Activated gamma-delta T cell treated with Interleukin-2 at 50 U/mL for 16 hours (primary cell): ENCODE data around the gene PIP4K2A.
"Not testable (repeated sequence)": the region's sequence is repeated elsewhere in the genome, so short reads cannot be mapped to it uniquely, and the experiment has no call there.

Source experiments
- DNase-seq: peaks from one replicate; pipeline ENCODE4 v3.0.0-alpha.2; 2020

PIP4K2A gene

GRCh38 chr10:22692119-22692518, 22.3 kb downstream of the PIP4K2A start:
- not testable (repeated sequence) for DNase-seq

- DNase-seq = no peak
Measured at GRCh38 chr10:22690614-22691431, 23.6 kb downstream of the PIP4K2A start.

- DNase-seq = no peak
Measured at GRCh38 chr10:22690158-22690557, 24.2 kb downstream of the PIP4K2A start.

- DNase-seq = no peak
Measured at GRCh38 chr10:22686347-22686746, 28.0 kb downstream of the PIP4K2A start.

- no peak for DNase-seq
Measured at GRCh38 chr10:22685926-22686325, 28.5 kb downstream of the PIP4K2A start.

GRCh38 chr10:22684699-22685098, 29.7 kb downstream of the PIP4K2A start:
- no peak for DNase-seq

GRCh38 chr10:22683140-22683389, 31.3 kb downstream of the PIP4K2A start:
- no peak for DNase-seq

GRCh38 chr10:22682237-22683139, 31.9 kb downstream of the PIP4K2A start:
- DNase-seq = peak; percentile 64

GRCh38 chr10:22681783-22682183, 32.6 kb downstream of the PIP4K2A start:
- peak; percentile 41 for DNase-seq

- DNase-seq = no peak
Measured at GRCh38 chr10:22681301-22681700, 33.1 kb downstream of the PIP4K2A start.

GRCh38 chr10:22679608-22680007, 34.8 kb downstream of the PIP4K2A start:
- no peak for DNase-seq

GRCh38 chr10:22677333-22677732, 37.0 kb downstream of the PIP4K2A start:
- DNase-seq = no peak

- no peak for DNase-seq
Measured at GRCh38 chr10:22676435-22676834, 37.9 kb downstream of the PIP4K2A start.

- DNase-seq = no peak
Measured at GRCh38 chr10:22674573-22674930, 39.8 kb downstream of the PIP4K2A start.

- DNase-seq = no peak
Measured at GRCh38 chr10:22673785-22674572, 40.4 kb downstream of the PIP4K2A start.

- DNase-seq = no peak
Measured at GRCh38 chr10:22673091-22673392, 41.3 kb downstream of the PIP4K2A start.

- DNase-seq = no peak
Measured at GRCh38 chr10:22672319-22673090, 41.9 kb downstream of the PIP4K2A start.

GRCh38 chr10:22670788-22671187, 43.6 kb downstream of the PIP4K2A start:
- no peak for DNase-seq

- no peak for DNase-seq
Measured at GRCh38 chr10:22669163-22669711, 45.1 kb downstream of the PIP4K2A start.

- DNase-seq = no peak
Measured at GRCh38 chr10:22667093-22667480, 47.3 kb downstream of the PIP4K2A start.

GRCh38 chr10:22666287-22667092, 47.9 kb downstream of the PIP4K2A start:
- peak; percentile 65 for DNase-seq

- no peak for DNase-seq
Measured at GRCh38 chr10:22665329-22665728, 49.0 kb downstream of the PIP4K2A start.
